DOHH2 (cell line): ENCODE results near the gene MYLK3.
"Not testable (repeated sequence)": the region's sequence is repeated elsewhere in the genome, so short reads cannot be mapped to it uniquely, and the experiment has no call there.

Experiments used
- CTCF ChIP-seq: fragments of 200-600 bp; sonication (generic); IDR thresholded peaks from one replicate; pipeline ENCODE4 v1.5.1; 2014; ENCODE audit warnings: antibody characterized with exemption, mild to moderate bottlenecking, low read depth, low read length; ENCODE audit not compliant: poor library complexity, severe bottlenecking
- EZH2phosphoT487 ChIP-seq: fragments of 200-600 bp; sonication (generic); IDR thresholded peaks from 2 replicates; pipeline ENCODE4 v1.6.1; 2017; ENCODE audit warnings: borderline replicate concordance, mild to moderate bottlenecking, antibody characterized with exemption, low read length, moderate library complexity, mixed read lengths

GRCh38 chr16:46677943-46678342 is 70.2 kb downstream of the MYLK3 start:
- not testable (repeated sequence) for TF ChIP-seq CTCF, EZH2phosphoT487
